A549 (cell line): Measurements from ENCODE around the gene ZNF438. TPM values are rescaled to one million over a fixed set of nuclear protein-coding genes. Genes with fewer than 3 reads are reported as not detected.

Experiments
- ATAC-seq, 2 experiments: fragments of 200-7000 bp in 1 of 2; fragments of >200 bp in 1 of 2; cut with Nextera tagmentation in 1 of 2; cut with Tn5 transposase in 1 of 2; 3 replicates each; pipeline versions ENCODE4 v1.8.0 to v1.9.1; 2018 to 2020; ENCODE audit warnings: mild to moderate bottlenecking in 1 of 2, moderate library complexity in 1 of 2
- CTCF ChIA-PET: fragments of 300-600 bp; sonication (Branson Sonifier 250); formaldehyde crosslinking; extraction: SDS; loops from one replicate; lab custom pipeline; 2021; ENCODE audit warnings: antibody characterized with exemption, inconsistent platforms; lab: Yijun Ruan, JAX
- POLR2A ChIA-PET: fragments of 350-600 bp; formaldehyde crosslinking; extraction: SDS; loops from one replicate; lab custom pipeline; 2021; ENCODE audit warnings: antibody characterized with exemption, inconsistent platforms; lab: Yijun Ruan, JAX
- DNase-seq, 2 experiments: peaks; one replicate each; pipeline versions ENCODE4 v3.0.0 to v3.0.0-alpha.2; 2011 to 2016; ENCODE audit warnings: low read depth in 1 of 2, low spot score in 1 of 2
- FAIRE-seq: peaks from 2 replicates; lab custom pipeline; 2011; peaks lifted over from hg19 to GRCh38; lab: Jason Lieb, UNC
- H3K27ac ChIP-seq, 2 experiments: fragments of >200 bp; sonication (Bioruptor Twin); formaldehyde crosslinking; 3 replicates each; pipeline ENCODE4 v1.5.1; 2016 to 2017
- H3K4me1 ChIP-seq: fragments of >200 bp; sonication (Bioruptor Twin); formaldehyde crosslinking; 3 replicates; pipeline ENCODE4 v1.6.1; 2016
- H3K4me2 ChIP-seq: fragments of >200 bp; sonication (Bioruptor Twin); formaldehyde crosslinking; 3 replicates; pipeline ENCODE4 v1.6.1; 2016
- H3K4me3 ChIP-seq: fragments of >200 bp; sonication (Bioruptor Twin); formaldehyde crosslinking; 3 replicates; pipeline ENCODE4 v1.5.1; 2016
- H3K9me3 ChIP-seq: fragments of >200 bp; sonication (Bioruptor Twin); formaldehyde crosslinking; 3 replicates; pipeline ENCODE4 v1.6.1; 2016
- BCL3 ChIP-seq: fragments of >200 bp; sonication (Bioruptor Twin); formaldehyde crosslinking; IDR thresholded peaks from 3 replicates; pipeline ENCODE4 v1.6.1; 2016
- CHD2 ChIP-seq: fragments of 150-350 bp; IDR thresholded peaks from 2 replicates; pipeline ENCODE4 v1.6.1; 2014; ENCODE audit warnings: low read length; ENCODE audit not compliant: partially characterized antibody
- EHMT2 ChIP-seq: fragments of 200-600 bp; sonication (generic); IDR thresholded peaks from 2 replicates; pipeline ENCODE4 v1.6.1; 2016; ENCODE audit warnings: antibody characterized with exemption, low read depth, mild to moderate bottlenecking, moderate library complexity
- ELK1 ChIP-seq: fragments of 150-350 bp; IDR thresholded peaks from 2 replicates; pipeline ENCODE4 v1.6.1; 2014; ENCODE audit warnings: low read depth, mild to moderate bottlenecking, low read length
- ESRRA ChIP-seq: fragments of 150-350 bp; IDR thresholded peaks from 2 replicates; pipeline ENCODE4 v1.6.1; 2014; ENCODE audit warnings: mild to moderate bottlenecking, low read length, borderline replicate concordance
- HOXA7 ChIP-seq: fragments of 250-450 bp; sonication (Bioruptor Pico); IDR thresholded peaks from 2 replicates; pipeline ENCODE4 v1.5.0; 2020; ENCODE audit warnings: mild to moderate bottlenecking, moderate library complexity
- HOXB13 ChIP-seq: fragments of 250-450 bp; sonication (Bioruptor Pico); IDR thresholded peaks from 2 replicates; pipeline ENCODE4 v1.5.0; 2020; ENCODE audit warnings: low read depth, mild to moderate bottlenecking, moderate library complexity
- HOXB5 ChIP-seq: fragments of 250-450 bp; sonication (Bioruptor Pico); IDR thresholded peaks from 2 replicates; pipeline ENCODE4 v1.5.0; 2020; ENCODE audit warnings: mild to moderate bottlenecking, moderate library complexity
- MAFK ChIP-seq: fragments of 450-650 bp; IDR thresholded peaks from 2 replicates; pipeline ENCODE4 v1.6.1; 2014; ENCODE audit not compliant: partially characterized antibody
- MAX ChIP-seq: IDR thresholded peaks from 2 replicates; pipeline ENCODE4 v1.6.1; 2012
- NFE2L2 ChIP-seq: fragments of 150-350 bp; conservative IDR thresholded peaks from 2 replicates; pipeline ENCODE4 v1.6.1; 2014; ENCODE audit warnings: low read length
- PHF8 ChIP-seq: fragments of 200-600 bp; sonication (generic); IDR thresholded peaks from 2 replicates; pipeline ENCODE4 v1.6.1; 2016; ENCODE audit warnings: low read depth, mild to moderate bottlenecking, antibody characterized with exemption, moderate library complexity, borderline replicate concordance
- RAD21 ChIP-seq, 2 experiments: fragments of >200 bp in 1 of 2; sonication (Bioruptor Twin) in 1 of 2; formaldehyde crosslinking in 1 of 2; IDR thresholded peaks in 1 of 2; conservative IDR thresholded peaks in 1 of 2; 2 replicates in 1 of 2; 3 replicates in 1 of 2; pipeline ENCODE4 v1.6.1; 2012 to 2018; ENCODE audit warnings: inconsistent platforms in 1 of 2
- RARB ChIP-seq: fragments of 250-450 bp; sonication (Bioruptor Pico); IDR thresholded peaks from 2 replicates; pipeline ENCODE4 v1.8.0; 2021; ENCODE audit warnings: mild to moderate bottlenecking, moderate library complexity
- RNF2 ChIP-seq: fragments of 200-600 bp; sonication (generic); IDR thresholded peaks from 2 replicates; pipeline ENCODE4 v1.6.1; 2016; ENCODE audit warnings: low read depth, mild to moderate bottlenecking, antibody characterized with exemption, moderate library complexity, borderline replicate concordance
- SREBF2 ChIP-seq: fragments of 450-650 bp; IDR thresholded peaks from 2 replicates; pipeline ENCODE4 v1.6.1; 2014; ENCODE audit warnings: mild to moderate bottlenecking, moderate library complexity
- TP53 ChIP-seq: fragments of 250-450 bp; sonication (Bioruptor Pico); IDR thresholded peaks from 2 replicates; pipeline ENCODE4 v1.5.0; 2021; ENCODE audit warnings: mild to moderate bottlenecking, moderate library complexity
- USF2 ChIP-seq: fragments of 450-650 bp; IDR thresholded peaks from 2 replicates; pipeline ENCODE4 v1.6.1; 2014; ENCODE audit warnings: antibody characterized with exemption
- ZFP36 ChIP-seq: fragments of 450-650 bp; IDR thresholded peaks from 2 replicates; pipeline ENCODE4 v1.6.1; 2014; ENCODE audit warnings: borderline replicate concordance; ENCODE audit not compliant: partially characterized antibody
- WGBS: methylation state at CpG from one replicate; pipeline ENCODE4 v1.1.6; 2017; ENCODE audit errors: missing lambda C conversion rate; 5-methylcytosine and 5-hydroxymethylcytosine counted together
- polyA plus RNA-seq, 4 experiments: library from polyadenylated mRNA; depleted of rRNA in 3 of 4; stranded (reverse); fragments of >200 nt; fragmentation: RNase III in 1 of 4; extraction: RNeasy Plus Mini Kit Qiagen cat#74134 plus additional on column Dnase treatment in 1 of 4; gene quantifications; 2 replicates in 3 of 4; 3 replicates in 1 of 4; pipeline ENCODE4 v1.2.3, GENCODE V29; 2011 to 2017
- TF ChIP-seq, protein P1 (sequence below): fragments of >200 bp; sonication (Bioruptor Twin); formaldehyde crosslinking; IDR thresholded peaks from 3 replicates; pipeline ENCODE4 v1.5.1; 2016
- TF ChIP-seq, protein P2 (sequence below): IDR thresholded peaks from 2 replicates; pipeline ENCODE4 v1.6.1; 2012

The ZNF438 gene
- polyA plus RNA-seq, 2 of the 4 experiments (the other 2 are of a cell fraction): 2.2 to 4.5 TPM

- no peak overlapping the region for H3K4me2 ChIP-seq
- no peak overlapping the region for H3K27ac ChIP-seq
- DNase-seq (no peak), FAIRE-seq (no peak), ATAC-seq (no peak)
- ChIA-PET POLR2A (no interaction called here), CTCF (no interaction called here)
- no peaks in the 10 kb centered on the region for H3K4me1 ChIP-seq
- H3K4me3 ChIP-seq: no peak overlapping the region
- 56% methylated on average over 1 of the region's 1 CpG for WGBS
- TF ChIP-seq BCL3 (no peak), SREBF2 (no peak), HOXB13 (CRISPR knock-in tag) (no peak), RARB (CRISPR knock-in tag) (no peak), TP53 (CRISPR knock-in tag) (no peak), USF2 (no peak), MAFK (no peak), HOXB5 (CRISPR knock-in tag) (no peak)
- no peaks in the 10 kb centered on the region for H3K9me3 ChIP-seq
Observed at GRCh38 chr10:30893208-30893607, 138.5 kb downstream of the ZNF438 start.

- no peaks in the 10 kb centered on the region for H3K9me3 ChIP-seq
- no peaks in the 10 kb centered on the region for H3K4me1 ChIP-seq
- ChIA-PET CTCF (no interaction called here), POLR2A (no interaction called here)
- H3K4me2 ChIP-seq: no peak overlapping the region
- H3K27ac ChIP-seq: no peak overlapping the region
- WGBS: 89% methylated on average over 1 of the region's 1 CpG
- H3K4me3 ChIP-seq: no peak overlapping the region
- FAIRE-seq: no peak
- ATAC-seq: no peak
- no peak for TF ChIP-seq MAFK
- no peak for TF ChIP-seq ZFP36
- TF ChIP-seq NFE2L2: no peak
- TF ChIP-seq, protein P1, sequence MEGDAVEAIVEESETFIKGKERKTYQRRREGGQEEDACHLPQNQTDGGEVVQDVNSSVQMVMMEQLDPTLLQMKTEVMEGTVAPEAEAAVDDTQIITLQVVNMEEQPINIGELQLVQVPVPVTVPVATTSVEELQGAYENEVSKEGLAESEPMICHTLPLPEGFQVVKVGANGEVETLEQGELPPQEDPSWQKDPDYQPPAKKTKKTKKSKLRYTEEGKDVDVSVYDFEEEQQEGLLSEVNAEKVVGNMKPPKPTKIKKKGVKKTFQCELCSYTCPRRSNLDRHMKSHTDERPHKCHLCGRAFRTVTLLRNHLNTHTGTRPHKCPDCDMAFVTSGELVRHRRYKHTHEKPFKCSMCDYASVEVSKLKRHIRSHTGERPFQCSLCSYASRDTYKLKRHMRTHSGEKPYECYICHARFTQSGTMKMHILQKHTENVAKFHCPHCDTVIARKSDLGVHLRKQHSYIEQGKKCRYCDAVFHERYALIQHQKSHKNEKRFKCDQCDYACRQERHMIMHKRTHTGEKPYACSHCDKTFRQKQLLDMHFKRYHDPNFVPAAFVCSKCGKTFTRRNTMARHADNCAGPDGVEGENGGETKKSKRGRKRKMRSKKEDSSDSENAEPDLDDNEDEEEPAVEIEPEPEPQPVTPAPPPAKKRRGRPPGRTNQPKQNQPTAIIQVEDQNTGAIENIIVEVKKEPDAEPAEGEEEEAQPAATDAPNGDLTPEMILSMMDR: no peak
- no peak for TF ChIP-seq HOXB13 (CRISPR knock-in tag)
- TF ChIP-seq EHMT2: no peak
- TF ChIP-seq ESRRA: no peak
- TF ChIP-seq HOXA7: no peak
- no peak for TF ChIP-seq ELK1
- TF ChIP-seq RAD21 (conservative IDR thresholded peaks at IDR 0.05 in 1 of 2, IDR thresholded peaks at IDR 0.05 in 1 of 2): no peak
- no peak for TF ChIP-seq CHD2
- TF ChIP-seq PHF8: no peak
- no peak for DNase-seq
Observed at GRCh38 chr10:30887839-30888238, 143.8 kb downstream of the ZNF438 start.

GRCh38 chr10:30885423-30885822 lies 146.2 kb downstream of the ZNF438 start:
- ATAC-seq: no peak
- H3K9me3 ChIP-seq: no peaks in the 10 kb centered on the region
- H3K4me3 ChIP-seq: no peak overlapping the region
- POLR2A ChIA-PET: no interaction called here
- no peak for FAIRE-seq
- no peak overlapping the region for H3K27ac ChIP-seq
- H3K4me2 ChIP-seq: no peak overlapping the region
- H3K4me1 ChIP-seq: no peaks in the 10 kb centered on the region
- DNase-seq: no peak
- TF ChIP-seq MAFK (no peak), MAX (no peak), RNF2 (no peak)
- TF ChIP-seq, protein P1: no peak
- TF ChIP-seq, protein P2, sequence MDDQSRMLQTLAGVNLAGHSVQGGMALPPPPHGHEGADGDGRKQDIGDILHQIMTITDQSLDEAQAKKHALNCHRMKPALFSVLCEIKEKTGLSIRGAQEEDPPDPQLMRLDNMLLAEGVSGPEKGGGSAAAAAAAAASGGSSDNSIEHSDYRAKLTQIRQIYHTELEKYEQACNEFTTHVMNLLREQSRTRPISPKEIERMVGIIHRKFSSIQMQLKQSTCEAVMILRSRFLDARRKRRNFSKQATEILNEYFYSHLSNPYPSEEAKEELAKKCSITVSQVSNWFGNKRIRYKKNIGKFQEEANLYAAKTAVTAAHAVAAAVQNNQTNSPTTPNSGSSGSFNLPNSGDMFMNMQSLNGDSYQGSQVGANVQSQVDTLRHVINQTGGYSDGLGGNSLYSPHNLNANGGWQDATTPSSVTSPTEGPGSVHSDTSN: no peak
- CTCF ChIA-PET: no interaction called here
